A549 treated with AZD2906 at 1 μM for 4 hours (cell line): ENCODE measurements around the gene CFAP44. TPM values are rescaled to one million over a fixed set of nuclear protein-coding genes. Genes with fewer than 3 reads are reported as not detected.

Experiments
- total RNA-seq: library from RNA; stranded (reverse); fragments of 200-300 nt; extraction: Qiagen RNA extraction; gene quantifications from 5 replicates; pipeline ENCODE4 v1.2.3, GENCODE V29; 2022

Gene CFAP44
- total RNA-seq = 0.93 to 1.5 TPM (median 1.1 TPM) in 5 replicates

GRCh38 chr3:113441051-113441770 is at the start of gene CFAP44:
Gene CFAP44 (minus strand): TSS chr3:113441493. CDS start chr3:113433664, 7,829 bp downstream.

Other genes starting within 250 kb of the CFAP44 start
- gene BOC, start 229.9 kb downstream of the CFAP44 start, total RNA-seq = 4.8 to 6.4 TPM (median 5.5 TPM) in 5 replicates
- 3.7 to 10.5 TPM (median 6.5 TPM) in 5 replicates for gene SPICE1, start 73.7 kb upstream of the CFAP44 start, total RNA-seq
- 0.32 to 0.58 TPM (median 0.51 TPM) in 5 replicates for gene SIDT1, start 91.1 kb upstream of the CFAP44 start, total RNA-seq